ENCODE measurements around the gene NLRP9.

The NLRP9 gene

DNA sequence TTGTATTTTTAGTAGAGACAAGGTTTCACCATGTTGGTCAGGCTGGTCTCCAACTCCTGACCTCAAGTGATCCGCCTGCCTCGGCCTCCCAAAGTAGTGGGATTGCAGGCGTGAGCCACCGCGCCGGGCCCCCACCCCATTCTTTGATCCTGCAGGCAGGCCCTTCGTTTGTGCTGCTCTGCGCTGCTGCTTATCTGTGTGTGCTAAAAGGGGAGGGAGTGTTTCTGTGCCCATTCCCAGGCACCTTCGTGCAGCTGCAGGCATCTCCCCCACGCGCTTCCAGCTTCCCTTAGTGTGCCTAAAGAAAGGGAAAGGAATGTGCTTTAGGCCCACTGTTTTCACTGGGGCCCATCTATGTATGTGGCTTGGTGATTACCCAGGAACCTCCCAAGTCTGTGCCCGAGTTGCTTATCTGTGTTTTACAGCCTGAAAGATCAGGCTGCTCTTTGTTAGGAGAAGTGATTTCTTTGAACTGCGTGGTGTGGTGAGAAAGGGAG is 36.0 kb downstream of the NLRP9 start:
- peak; percentile 56 for DNase-seq

DNA sequence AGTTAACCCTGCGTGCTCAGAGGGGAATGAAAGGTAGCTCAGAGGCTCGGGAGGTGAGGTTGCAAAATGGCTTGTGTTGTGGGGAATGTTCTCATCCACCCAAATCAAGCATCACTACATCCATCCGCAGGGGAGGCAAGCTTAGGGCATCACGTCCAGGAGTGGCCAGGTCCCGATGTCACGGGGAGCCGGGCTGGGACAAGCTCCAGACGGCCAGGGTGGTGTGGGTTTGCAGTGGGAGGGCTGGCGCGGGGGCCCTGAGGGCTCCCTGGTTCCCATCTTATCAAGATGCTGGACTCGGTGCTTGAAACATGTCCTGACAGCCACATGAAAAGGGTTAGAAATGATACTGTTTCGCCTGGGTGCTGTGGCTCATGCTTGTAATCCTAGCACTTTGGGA is 37.4 kb downstream of the NLRP9 start:
- DNase-seq = peak; percentile 23

DNA sequence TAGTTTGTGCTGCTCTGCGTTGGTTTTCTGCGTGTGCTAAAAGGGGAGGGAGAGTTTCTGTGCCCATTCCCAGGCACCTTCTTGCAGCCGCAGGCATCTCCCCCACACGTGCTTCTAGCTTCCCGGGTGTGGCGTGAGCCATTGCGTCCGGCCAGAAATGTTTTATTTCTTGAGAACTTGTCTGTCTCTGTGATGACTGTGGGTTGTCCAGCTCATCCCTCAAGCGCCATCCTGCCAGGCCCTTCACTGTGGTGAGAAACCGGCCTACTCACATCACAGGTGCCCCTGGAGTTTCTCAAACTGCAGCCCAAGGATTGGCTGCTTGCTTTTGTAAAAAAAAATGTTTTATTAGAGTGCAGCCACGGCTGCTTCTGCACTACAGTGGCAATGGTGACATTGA is 39.0 kb downstream of the NLRP9 start:
- DNase-seq = no peak

DNA sequence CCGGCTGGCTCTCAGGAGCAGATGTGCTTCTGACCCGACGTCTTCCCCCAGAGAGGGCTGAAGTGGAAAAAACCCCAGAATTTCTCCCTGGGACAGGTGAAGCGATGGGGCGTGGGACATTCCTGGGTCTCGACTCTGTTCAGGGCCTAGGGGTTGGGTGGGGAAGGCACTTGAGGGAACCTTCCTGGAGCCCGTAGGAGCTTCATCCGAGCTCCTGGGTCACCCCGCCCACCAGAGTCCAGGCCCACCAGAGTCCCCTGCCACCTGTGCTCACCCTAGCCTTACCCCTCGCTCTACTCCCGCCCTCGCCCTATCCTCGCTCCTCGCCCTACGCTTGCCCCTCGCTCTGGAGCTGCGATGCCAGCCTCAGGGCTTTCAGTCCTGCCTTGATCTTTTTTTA is 39.9 kb downstream of the NLRP9 start:
- no peak for DNase-seq

DNA sequence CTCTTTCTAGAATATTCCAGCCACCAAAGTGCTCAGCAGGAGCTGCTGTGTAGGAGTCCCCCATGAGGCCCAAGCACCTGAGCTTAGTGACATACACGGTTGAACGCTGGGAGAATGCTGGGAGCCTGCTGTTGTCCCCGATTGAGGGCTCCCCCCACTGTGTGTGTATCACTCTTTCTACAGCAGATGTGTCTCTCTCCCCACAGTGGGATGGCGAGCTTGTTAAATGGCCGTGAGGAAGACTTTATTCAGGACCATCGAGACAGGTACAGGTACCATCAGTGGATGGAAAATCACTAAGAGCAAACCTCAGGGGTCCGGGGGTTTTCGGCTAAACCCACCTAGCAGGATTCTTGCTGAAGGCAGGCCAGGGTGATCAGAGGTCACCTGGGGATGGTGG is 40.5 kb downstream of the NLRP9 start:
- DNase-seq = no peak

DNA sequence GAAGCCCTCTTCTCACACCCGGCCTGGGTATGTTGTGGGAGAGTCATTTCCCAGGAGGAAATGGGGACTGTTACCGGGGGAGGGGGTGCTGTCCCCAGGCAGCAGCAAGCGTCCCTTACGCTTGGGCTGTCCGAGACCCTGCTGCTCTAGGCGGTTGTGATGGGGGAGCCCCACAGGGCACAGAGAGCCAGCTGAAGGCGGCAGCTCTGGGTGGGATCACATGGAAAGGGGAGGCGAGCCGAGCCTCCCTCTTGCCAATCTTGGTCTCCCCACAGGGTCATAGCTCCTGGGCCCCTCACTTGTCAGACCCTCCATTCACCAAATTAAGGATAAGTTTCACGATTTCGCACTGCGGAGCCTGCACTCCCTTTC is 41.1 kb downstream of the NLRP9 start:
- no peak for DNase-seq

DNA sequence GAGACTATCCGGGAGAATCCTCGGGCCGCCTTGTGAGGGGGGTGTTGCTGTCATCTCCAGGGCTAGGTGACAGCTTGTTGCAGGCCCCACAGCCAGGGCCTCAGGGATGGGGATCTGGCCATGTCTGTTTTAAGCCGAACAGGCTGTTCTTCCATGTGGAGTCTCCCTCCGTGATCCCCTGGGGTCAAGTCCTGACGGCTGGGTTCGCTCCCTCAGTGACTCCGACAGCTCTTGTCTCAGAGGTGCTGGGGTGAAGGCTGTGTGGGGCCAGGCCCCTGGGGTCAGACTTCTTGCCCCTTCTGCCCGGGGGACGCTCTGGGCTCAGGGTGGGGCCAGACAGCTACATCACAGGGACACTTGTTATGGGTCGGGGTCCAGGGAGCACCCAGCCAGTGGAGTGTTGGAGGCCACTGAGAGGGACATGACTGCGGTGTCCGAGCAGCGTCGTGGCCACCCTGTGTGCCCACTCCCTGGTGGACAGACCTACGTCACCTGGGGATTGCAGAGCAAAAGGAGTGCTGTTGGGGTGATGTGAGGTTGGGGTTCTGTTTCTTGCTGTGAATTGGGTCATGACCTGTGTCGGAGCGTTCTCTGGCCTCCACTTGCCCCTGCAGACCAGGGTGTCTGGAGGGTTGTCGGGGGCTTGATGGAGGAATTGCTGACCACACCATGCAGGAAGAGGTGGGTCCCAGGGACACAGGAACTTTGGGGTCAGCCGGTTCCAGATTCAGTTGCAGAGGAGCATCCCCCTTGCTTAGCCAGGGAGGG is 41.7 kb downstream of the NLRP9 start:
- no peak for DNase-seq

DNA sequence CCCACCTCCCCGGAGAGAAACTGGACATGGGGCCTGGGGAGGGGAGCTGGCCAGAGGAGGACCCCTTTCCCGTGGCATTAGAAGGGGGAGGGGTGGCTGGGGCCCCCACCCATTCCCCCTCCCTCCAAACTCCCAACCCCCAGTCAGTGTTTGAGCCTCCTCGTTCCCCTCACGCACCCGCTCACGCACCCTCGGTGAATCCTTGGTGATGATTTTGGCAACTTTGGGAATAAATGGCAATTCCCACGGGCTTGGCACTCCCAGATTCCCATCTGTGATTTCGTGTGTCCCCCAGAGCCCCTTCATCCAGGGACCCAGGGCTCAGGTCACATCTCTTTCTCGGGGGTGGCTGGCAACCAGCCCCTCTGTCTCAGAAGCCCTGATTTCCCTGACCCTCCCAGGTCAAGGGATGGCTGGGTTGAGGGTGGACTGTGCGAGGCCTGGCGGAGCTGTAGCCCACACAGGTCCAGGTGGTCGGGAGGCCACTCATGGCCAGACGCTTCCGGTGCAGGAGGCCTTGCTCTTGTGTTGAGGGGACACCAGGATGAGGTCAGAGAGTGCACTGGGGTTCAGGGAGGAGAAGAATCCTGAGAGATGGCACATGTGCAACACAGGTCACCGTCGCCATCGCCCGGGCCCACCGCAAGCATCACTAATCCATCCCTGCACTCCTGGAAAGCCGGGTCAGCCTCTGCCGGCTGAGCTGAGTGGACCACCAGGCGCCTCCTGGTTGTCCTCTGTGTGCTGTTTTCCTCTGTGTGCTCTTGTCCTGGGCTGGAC is 42.5 kb downstream of the NLRP9 start:
- no peak for DNase-seq

DNA sequence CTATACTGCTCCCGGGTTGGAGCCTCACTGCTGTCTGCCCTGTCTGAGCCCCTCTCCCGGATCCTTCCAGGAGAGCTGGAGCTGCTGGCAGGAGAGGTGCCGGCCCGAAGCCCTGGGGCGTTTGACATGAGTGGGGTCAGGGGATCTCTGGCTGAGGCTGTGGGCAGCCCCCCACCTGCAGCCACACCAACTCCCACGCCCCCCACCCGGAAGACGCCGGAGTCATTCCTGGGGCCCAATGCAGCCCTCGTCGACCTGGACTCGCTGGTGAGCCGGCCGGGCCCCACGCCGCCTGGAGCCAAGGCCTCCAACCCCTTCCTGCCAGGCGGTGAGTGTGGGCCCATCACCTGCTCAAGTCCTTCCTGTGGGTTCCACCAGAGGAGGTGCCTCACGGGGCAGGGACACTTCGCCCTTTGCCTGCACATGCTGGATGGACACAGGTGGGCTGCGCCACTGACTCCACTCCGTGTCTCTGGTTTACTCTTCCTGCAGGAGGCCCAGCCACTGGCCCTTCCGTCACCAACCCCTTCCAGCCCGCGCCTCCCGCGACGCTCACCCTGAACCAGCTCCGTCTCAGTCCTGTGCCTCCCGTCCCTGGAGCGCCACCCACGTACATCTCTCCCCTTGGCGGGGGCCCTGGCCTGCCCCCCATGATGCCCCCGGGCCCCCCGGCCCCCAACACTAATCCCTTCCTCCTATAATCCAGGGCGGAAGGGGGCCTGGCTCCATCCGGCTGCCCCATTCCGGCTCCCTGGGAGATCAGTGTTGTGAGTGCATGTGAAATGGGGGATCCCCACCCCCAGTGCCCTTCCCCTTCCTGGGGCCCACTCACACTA is 43.3 kb downstream of the NLRP9 start:
- DNase-seq = no peak

DNA sequence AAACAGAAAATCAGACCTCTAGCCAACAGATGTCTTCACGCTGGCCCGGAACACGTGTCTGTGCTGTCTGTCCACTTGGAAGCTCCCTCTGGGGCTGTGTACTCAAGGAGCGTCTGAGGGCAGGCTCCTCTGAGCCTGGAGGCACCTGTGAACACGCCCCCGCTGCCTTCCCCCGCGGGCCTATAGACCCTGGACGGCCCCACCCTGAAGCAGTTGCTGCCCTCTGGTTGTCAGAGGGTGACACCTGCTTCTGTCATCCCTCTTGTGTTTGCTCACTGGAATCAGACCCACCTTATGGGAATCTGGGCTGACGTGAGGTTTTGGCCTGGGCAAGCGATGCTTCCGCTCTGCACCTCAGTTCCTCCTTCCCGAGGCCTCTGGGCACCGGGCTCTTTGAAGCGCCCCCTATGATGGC is 44.0 kb downstream of the NLRP9 start:
- DNase-seq = no peak

DNA sequence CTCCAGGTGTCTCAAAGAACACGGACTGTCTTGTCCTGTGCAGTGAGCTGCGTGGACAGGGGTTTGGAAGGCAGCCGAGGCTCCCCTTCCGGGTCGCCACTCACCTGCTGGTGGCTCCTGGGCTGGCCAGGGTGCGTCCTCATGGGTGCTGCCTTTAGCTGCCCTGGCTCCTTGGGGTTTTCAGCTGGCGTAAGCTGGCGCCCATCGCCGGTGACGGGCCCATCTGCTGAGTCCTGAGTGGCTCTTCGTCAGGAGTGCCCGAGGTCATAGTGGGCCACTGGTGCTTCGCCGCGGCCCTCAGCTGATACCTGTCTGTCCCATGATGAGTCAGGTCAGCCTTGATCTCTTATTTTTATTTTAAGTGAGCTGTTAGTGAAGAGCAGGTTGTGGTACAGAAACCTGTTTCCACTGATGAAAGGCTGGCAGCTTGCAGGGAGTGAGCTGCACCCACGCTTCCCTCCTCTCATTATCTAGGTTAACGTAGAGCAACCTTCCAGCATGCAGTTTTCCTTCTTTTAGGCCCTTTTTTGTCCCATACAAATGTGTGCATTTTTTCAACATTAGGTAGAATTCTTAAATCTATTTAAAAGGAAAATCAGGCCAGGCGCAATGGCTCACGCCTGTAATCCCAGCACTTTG is 44.7 kb downstream of the NLRP9 start:
- DNase-seq = no peak

DNA sequence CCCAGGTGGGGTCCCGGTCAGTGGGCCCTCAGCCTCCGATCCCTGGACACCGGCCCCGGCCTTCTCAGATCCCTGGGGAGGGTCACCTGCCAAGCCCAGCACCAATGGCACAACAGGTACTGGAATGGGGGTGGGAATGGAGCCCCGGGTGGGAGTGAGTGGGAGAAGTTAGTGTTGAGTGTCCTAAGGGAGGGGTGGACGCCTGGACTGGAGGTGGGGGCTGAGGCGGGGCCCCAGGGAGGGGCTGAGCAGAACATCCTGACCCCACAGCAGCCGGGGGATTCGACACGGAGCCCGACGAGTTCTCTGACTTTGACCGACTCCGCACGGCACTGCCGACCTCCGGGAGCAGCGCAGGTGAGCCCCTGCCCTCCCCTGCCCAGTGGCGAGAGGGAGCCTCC is 45.5 kb downstream of the NLRP9 start:
- no peak for DNase-seq

DNA sequence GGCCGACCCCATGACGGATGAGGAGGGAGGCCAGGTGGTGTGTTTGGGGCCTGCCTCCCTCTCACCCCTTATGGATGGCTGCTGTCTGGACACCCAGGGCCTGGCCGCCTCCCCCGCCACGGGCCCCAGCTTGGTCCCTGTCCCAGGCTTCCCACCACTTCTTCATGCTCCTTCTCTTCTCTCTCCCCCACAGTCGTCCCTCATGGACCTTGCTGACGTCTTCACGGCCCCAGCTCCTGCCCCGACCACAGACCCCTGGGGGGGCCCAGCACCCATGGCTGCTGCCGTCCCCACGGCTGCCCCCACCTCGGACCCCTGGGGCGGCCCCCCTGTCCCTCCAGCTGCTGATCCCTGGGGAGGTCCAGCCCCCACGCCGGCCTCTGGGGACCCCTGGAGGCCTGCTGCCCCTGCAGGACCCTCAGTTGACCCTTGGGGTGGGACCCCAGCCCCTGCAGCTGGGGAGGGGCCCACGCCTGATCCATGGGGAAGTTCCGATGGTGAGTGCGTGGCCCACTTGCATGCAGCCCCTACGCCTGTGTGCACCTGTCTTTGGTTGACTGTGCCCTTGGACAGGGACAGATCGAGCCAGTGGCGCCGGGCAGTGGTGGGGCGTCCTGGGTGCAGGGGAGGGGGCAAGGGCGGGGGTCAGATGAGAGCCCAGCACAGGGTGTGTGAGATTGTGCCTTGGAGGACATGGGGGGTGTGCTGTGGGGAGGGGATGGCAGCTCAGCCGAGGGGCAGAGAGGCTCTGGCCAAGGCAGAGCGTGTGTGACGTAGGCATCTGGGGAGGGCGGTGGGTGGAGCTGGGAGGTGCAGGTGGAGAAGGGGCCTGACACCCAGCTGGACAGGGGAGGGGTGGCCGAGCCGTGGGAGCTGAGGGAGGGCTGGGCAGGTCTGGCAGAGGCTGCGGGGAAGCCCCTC is 46.4 kb downstream of the NLRP9 start:
- no peak for DNase-seq

DNA sequence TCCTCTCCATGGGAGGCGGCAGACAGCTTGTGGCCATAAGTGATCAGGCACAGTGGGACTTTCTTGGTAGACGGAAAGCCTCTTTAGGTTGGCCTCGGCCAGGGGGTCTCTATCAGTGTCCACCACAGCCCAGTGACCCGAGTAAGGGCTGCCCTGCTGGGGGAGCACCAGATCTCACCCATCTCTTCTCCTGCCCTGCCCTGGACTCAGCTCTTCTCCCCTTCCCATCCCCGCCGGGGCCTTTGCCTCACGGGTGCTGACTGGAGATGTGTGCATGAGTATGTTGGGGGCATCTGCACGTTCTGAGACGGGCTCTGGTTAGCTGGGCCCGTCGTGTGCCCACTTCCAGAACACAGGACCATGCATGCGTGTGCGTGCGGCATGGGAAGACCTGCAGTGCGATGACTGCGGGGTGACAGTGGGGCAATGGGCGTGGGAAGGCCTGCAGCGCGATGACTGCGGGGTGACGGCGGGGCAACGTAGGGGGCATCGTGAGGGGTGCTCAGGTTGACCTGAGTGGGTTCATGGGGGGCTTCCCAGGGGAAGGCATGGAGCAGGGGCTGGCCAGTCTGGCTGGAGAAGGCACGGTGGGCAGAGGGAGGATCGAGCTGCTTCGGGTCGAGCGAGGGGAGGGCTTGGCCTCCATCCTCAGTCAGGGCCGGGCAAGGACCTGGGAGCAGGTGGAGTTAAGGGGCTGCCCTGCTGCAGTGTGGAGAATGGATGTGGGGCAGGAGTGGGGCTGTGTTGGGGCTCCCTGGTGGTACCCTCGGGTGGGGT is 47.2 kb downstream of the NLRP9 start:
- DNase-seq = no peak

DNA sequence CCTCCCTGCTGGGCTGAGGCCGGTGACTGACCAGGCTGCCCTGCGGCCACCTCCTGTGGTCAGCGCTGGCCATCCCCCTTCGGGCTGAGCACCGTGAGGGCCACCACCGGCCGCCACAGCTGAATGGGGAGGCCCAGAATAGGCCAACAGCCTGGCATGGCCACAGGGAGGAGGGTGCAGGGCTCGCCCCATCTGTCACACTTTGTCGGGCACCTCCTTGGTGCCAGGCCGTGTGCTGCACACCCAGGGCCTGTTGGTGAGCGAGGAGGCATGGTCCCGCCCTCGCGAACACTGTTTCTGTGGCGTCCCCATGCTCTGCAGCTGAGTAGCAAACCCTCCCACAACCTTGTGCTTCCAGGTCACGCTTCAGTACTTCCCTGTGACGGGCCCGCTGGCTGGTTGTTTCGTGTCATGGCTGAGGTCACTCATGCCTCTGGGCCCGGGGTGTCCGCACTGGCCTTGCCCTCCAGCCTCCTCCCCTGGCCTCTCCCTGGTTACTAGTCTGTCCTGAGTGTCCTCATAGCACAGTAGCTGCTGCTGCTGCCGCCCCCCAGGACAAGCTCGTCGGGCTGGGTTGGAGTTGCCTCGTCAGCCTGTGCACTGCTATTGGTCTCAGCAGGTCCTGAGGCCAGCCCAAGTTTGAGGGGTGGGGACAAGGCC is 48.0 kb downstream of the NLRP9 start:
- no peak for DNase-seq

DNA sequence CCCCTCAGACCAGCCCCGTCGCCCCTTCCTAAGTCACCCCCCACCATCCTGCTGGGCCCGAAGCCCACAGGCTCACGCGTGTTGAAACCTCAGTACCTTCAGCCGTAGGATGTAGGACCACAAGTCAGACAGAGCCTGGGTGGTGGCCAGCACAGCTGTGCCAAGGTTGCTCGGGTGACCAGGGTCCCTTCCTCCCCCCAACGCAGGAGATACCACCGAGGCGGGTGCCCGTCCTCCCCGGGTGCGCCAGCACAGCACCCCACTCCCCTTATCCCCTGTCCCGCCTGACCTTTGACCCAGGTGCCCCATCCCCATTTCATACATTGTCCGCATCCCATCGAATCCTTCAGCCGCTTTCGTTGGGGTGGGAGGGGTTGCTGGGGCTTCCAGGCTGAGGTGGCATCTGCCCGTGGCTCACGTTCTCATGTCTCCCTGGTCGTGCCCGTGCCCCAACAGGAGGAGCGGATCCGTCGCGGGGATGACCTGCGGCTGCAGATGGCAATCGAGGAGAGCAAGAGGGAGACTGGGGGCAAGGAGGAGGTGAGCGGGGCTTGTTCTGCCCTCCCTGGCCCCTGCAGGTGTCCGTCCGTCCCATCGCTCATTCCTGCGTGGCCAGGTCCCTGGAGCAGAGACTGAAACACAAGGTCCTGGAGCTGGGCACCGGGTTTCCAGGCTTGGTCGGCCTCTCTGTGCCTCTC is 48.6 kb downstream of the NLRP9 start:
- DNase-seq = no peak

DNA sequence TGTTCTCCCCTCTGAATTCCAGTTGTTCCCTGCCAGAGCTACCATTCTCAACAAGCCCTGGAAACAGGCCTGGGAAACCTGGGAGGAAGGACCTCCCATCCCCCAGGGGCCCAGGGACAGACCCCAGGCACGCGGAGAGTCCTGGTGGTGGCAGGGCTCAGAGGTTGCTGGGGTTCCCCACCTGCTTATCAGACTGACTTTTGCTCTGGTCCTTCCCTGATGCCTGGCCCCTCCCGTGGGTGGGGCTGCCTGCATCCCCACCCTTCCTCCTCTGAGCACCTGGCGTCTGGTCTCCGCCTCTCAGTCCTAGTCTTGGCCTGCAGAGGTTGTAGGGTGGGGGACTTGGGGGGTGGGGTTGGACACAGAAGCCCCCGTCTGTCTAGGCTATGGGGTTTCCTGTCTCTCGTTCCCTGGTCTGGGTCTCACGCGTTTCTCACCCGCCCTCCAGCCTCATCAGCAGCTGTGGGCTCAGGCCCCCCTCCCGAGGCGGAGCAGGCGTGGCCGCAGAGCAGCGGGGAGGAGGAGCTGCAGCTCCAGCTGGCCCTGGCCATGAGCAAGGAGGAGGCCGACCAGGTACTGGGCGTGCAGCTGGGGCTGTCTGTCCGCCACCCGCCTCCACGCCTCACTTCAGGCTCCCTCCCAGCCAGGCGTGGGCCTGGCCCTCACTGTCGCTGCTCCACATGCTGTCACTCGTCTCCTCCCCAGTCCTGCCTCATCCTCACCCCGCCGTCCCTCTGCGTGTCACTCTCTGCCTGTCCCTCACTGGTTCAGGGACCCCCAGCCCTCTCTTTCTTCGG is 49.6 kb downstream of the NLRP9 start:
- DNase-seq = no peak

DNA sequence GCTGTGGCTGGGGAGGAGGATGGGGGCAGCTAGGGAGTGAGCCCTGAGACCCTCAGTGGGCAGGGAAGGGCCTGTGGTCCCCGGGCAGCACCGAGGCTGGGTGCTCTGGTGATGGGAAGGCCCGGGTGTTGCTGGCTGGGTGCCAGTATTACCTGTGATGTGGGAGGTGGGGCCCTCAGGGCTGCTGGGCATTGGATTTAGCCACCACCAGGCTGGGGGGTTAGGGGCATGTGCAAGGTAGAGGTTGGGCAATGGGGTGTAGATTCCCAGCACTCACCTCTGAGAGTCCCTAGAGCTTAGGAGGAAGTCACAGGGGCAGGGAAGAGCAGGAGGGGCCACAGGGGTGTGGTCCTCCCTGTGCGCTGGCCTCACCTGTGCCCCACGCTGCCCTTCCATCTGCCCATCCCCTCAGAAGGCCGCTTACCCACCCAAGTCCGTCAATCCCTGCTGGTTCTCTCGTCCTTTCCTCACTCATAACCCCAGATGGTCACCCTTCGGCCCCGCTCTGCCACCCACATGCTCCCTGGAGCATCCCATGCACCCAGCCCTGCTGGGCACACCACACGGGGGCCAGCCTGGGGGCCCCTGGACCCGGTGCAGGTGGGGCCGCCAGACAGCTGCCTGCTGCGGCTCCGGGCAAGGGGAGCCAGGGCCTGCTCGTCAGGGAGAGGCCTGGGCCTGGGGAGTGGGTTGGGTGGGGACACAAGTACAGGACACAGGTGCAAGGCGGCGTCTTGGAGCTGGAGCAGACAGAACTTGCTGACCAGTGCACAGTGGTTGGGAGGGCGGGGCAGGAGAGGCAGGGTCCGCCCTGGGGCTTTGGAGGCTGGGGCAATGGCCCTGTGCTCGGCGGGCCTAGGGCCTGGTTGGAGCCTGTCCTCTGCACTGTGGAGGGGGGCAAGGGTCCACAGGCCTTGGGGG is 50.7 kb downstream of the NLRP9 start:
- DNase-seq = no peak

Data from islet precursor cell (in vitro differentiated cells).